Fibroblast of the aortic adventitia (primary cell): ENCODE data around the gene PRR36. TPM values are rescaled to one million over a fixed set of nuclear protein-coding genes. Genes with fewer than 3 reads are reported as not detected.

Experiments
- DNase-seq: peaks from one replicate; pipeline ENCODE4 v3.0.0-alpha.2; 2010; ENCODE audit warnings: low read depth
- H3K4me3 ChIP-seq: 2 replicates; pipeline ENCODE4 v1.5.1; 2011; ENCODE audit warnings: low read depth, mild to moderate bottlenecking, control low read depth, low read length, moderate library complexity
- CTCF ChIP-seq: IDR thresholded peaks from 2 replicates; pipeline ENCODE4 v1.5.1; 2011; ENCODE audit warnings: mild to moderate bottlenecking, low read length, control low read depth, inconsistent platforms; ENCODE audit not compliant: insufficient read depth
- total RNA-seq: library from RNA; depleted of rRNA; stranded (reverse); fragments of >200 nt; gene quantifications from 2 replicates; pipeline ENCODE4 v1.2.3, GENCODE V29; 2012; ENCODE audit warnings: low replicate concordance

The PRR36 gene
- total RNA-seq, 1 donor = 0.09 TPM

- H3K4me3 ChIP-seq = peak overlapping the region; percentile 47
- no peak for DNase-seq
- TF ChIP-seq CTCF = no peak
Measured at GRCh38 chr19:7916103-7916954, 42.1 kb upstream of the PRR36 start.

- no peak overlapping the region for H3K4me3 ChIP-seq
- TF ChIP-seq CTCF = no peak
- no peak for DNase-seq
Measured at GRCh38 chr19:7915250-7916102, 41.3 kb upstream of the PRR36 start.

GRCh38 chr19:7914598-7915045, 40.4 kb upstream of the PRR36 start, which contains the start of gene TGFBR3L:
Gene TGFBR3L, plus strand, starts transcription at chr19:7914830.
- TF ChIP-seq CTCF = no peak
- H3K4me3 ChIP-seq = no peak within 1 kb of the TSS
- DNase-seq = no peak

DNA sequence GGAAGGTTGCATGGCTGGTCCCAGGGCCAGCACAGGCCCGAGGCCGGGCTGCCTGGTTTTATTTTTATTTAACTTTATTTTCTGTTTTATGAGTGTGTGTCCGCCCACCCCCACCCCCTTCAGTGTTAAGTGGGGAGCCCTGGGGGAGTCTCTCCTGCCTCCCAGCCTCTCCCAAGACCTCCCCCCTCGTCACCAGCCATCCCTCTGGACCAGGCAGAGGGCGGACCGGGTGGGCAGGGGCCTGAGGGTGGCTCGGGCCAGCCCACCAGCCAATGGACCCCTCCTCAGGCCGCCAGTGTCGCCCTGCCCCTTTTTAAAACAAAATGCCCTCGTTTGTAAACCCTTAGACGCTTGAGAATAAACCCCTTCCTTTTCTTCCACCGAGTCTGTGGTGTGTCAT, 39.9 kb upstream of the PRR36 start:
- no peak overlapping the region for H3K4me3 ChIP-seq
- no peak for DNase-seq
- no peak for TF ChIP-seq CTCF

DNA sequence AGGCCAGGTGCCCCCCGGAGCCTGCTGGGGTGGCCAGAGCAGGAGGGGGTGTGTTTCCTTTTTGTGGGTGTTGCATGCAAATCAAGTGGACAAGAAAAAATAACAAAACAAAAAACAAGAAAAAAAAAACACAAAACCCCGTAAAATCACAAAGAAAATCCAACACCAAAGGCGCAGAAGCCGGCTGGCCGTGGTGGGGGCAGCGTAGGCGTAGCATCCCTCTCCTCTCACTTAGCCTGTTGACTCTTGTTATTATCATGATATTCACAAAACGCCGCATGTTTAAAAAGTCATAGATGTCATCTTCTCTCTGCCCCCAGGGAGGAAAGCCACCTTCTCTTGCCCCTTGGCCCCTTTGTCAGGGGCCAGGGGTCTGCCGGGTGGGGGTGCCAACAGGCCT, 39.5 kb upstream of the PRR36 start:
- no peak for DNase-seq
- TF ChIP-seq CTCF = no peak
- H3K4me3 ChIP-seq = no peak overlapping the region

- TF ChIP-seq CTCF = no peak
- H3K4me3 ChIP-seq = no peak overlapping the region
- DNase-seq = no peak
Measured at GRCh38 chr19:7912697-7913564, 38.7 kb upstream of the PRR36 start.
